Measurements from ENCODE around the gene DSEL. TPM values are rescaled to one million over a fixed set of nuclear protein-coding genes. Genes with fewer than 3 reads are reported as not detected.

Gene DSEL
- total and polyA plus RNA-seq, 2 of the 8 experiments (the other 6 are each of a cell fraction or from before 2014, with no cell fraction given) = 3.0 to 22.8 TPM

- TF ChIP-seq TBP (IDR thresholded peaks at IDR 0.05; ENCODE audit: low read depth, low read length) (no peak), ATF2 (IDR thresholded peaks at IDR 0.05; ENCODE audit: low read length) (no peak), TAF1 (IDR thresholded peaks at IDR 0.05; ENCODE audit: low read depth, low read length) (no peak), SAP30 (IDR thresholded peaks at IDR 0.05; ENCODE audit: insufficient read depth, insufficient replicate concordance, low read length) (no peak), SIRT6 (IDR thresholded peaks at IDR 0.05; ENCODE audit: low read length) (no peak), KDM4A (IDR thresholded peaks at IDR 0.05; ENCODE audit: low read depth, low read length, severe bottlenecking) (no peak), SRF (IDR thresholded peaks at IDR 0.05; ENCODE audit: low read depth, low read length) (no peak), RFX5 (IDR thresholded peaks at IDR 0.05; ENCODE audit: borderline replicate concordance, low read depth, low read length) (no peak), BRCA1 (IDR thresholded peaks at IDR 0.05; ENCODE audit: low read depth, low read length) (no peak)
- Histone ChIP-seq H2AK5ac (ENCODE audit: low read depth, low read length) (no peak overlapping the region), H4K5ac (ENCODE audit: insufficient read length, low read depth, low read length) (no peak overlapping the region), H3K56ac (replicated peaks; ENCODE audit: insufficient read length, low read depth, low read length) (no peak overlapping the region), H3K79me2 (ENCODE audit: control insufficient read depth in 1 of 2, insufficient read depth in 2 of 2, low read length in 2 of 2) (peaks cover 0 to 21% of the 10 kb centered on the region in 2 experiments; a peak in 2 of 4 replicates), H4K8ac (ENCODE audit: extremely low read depth, insufficient read depth, low read length) (no peak overlapping the region), H3K23ac (ENCODE audit: insufficient read length) (no peak overlapping the region), H3K4me3 (ENCODE audit: extremely low read depth in 1 of 4, insufficient read depth in 2 of 4, low read depth in 3 of 4, low read length in 4 of 4) (no peak overlapping the region), H3K14ac (ENCODE audit: insufficient read length) (no peak overlapping the region), H4K20me1 (replicated peaks in 1 of 2; ENCODE audit: control insufficient read depth in 1 of 2, insufficient read depth in 2 of 2, low read length in 2 of 2) (no peaks in the 10 kb centered on the region), H3K4me1 (replicated peaks in 1 of 4; ENCODE audit: control insufficient read depth in 3 of 4, insufficient read depth in 4 of 4, low read length in 3 of 4) (peaks cover 0 to 5% (median 3%) of the 10 kb centered on the region in 4 experiments; a peak in 3 of 7 replicates), H2BK12ac (ENCODE audit: low read depth, low read length) (no peak overlapping the region), H3K27ac (ENCODE audit: low read depth, low read length) (no peak overlapping the region), H2BK20ac (ENCODE audit: low read length) (no peak overlapping the region), H2BK120ac (replicated peaks; ENCODE audit: low read depth, low read length) (no peak overlapping the region), H3K18ac (ENCODE audit: extremely low read depth, low read length) (no peak overlapping the region), H3K27me3 (replicated peaks in 1 of 4; ENCODE audit: control insufficient read depth in 3 of 4, extremely low read depth in 1 of 4, insufficient read depth in 3 of 4, low read length in 3 of 4) (no peaks in the 10 kb centered on the region), H2AFZ (ENCODE audit: low read length) (no peak overlapping the region), H3K79me1 (ENCODE audit: low read depth, low read length) (no peaks in the 10 kb centered on the region), H3K4ac (replicated peaks; ENCODE audit: insufficient read length, low read depth, low read length) (no peak overlapping the region), H3K36me3 (ENCODE audit: control insufficient read depth in 2 of 4, insufficient read depth in 4 of 4, low read length in 3 of 4) (peaks cover 0 to 6% (median 0%) of the 10 kb centered on the region in 4 experiments; a peak in 2 of 8 replicates), H3K9me3 (ENCODE audit: insufficient read depth in 2 of 2, low read depth in 1 of 2, low read length in 1 of 2) (no peaks in the 10 kb centered on the region), H3K23me2 (ENCODE audit: low read depth, low read length) (peaks cover 2% of the 10 kb centered on the region; the same call in 1 of the 2 replicates), H2BK5ac (ENCODE audit: low read depth, low read length) (no peak overlapping the region), H4K91ac (replicated peaks; ENCODE audit: insufficient read length, low read length) (no peak overlapping the region), H3K4me2 (ENCODE audit: insufficient read depth in 1 of 2, low read depth in 2 of 2, low read length in 2 of 2) (no peak overlapping the region), H3K9ac (replicated peaks in 1 of 4; ENCODE audit: extremely low read depth in 1 of 4, low read depth in 3 of 4, low read length in 3 of 4) (no peak overlapping the region), H2BK15ac (ENCODE audit: low read length) (no peak overlapping the region)
- WGBS, 2 experiments (ENCODE audit: extremely low coverage in 1 of 2, insufficient coverage in 1 of 2, insufficient read length in 1 of 2, insufficient replicate concordance in 2 of 2, low coverage in 1 of 2, low lambda C conversion rate in 2 of 2, missing lambda C conversion rate in 1 of 2) = 89% methylated on average over 5 of the region's 5 CpGs; no CpG with 5 or more reads in 1 of the 2 experiments
- ChIA-PET CTCF (ENCODE audit: partially characterized antibody) (interaction anchor here (1.1 to 6.8 kb wide), 3 partner anchors 14 to 190 kb away, joined by 3 to 46 read pairs (median 3); no protein-coding TSS in a partner anchor), POLR2A (ENCODE audit: partially characterized antibody) (no interaction called here)
- DNase-seq (ENCODE audit: low read depth in 1 of 2, low spot score in 2 of 2) (no peak), FAIRE-seq (no peak)
Measured at GRCh38 chr18:67518566-67518965, 2.0 kb upstream of the DSEL start.

All from H1 (cell line).